DOHH2 (cell line): ENCODE measurements around the gene ACTG1.

Experiments used
- H3F3A ChIP-seq: fragments of 200-600 bp; sonication (generic), shearing (Covaris generic); 2 replicates; pipeline ENCODE4 v1.6.0; 2016; ENCODE audit warnings: antibody characterized with exemption, mild to moderate bottlenecking; ENCODE audit not compliant: control insufficient read depth, insufficient read depth
- H3K27ac ChIP-seq: fragments of 200-600 bp; sonication (generic); 2 replicates; pipeline ENCODE4 v1.5.1; 2014; ENCODE audit warnings: low read depth, mild to moderate bottlenecking, low read length, moderate library complexity
- H3K27me3 ChIP-seq: fragments of 200-600 bp; sonication (generic); 2 replicates; pipeline ENCODE4 v1.6.1; 2014; ENCODE audit warnings: mild to moderate bottlenecking, low read length, mixed read lengths; ENCODE audit not compliant: control insufficient read depth
- H3K36me3 ChIP-seq: fragments of 200-600 bp; sonication (generic); 2 replicates; pipeline ENCODE4 v1.6.1; 2014; ENCODE audit warnings: mild to moderate bottlenecking, low read length, moderate library complexity, mixed read lengths; ENCODE audit not compliant: control insufficient read depth
- H3K4me1 ChIP-seq: fragments of 200-600 bp; sonication (generic); 2 replicates; pipeline ENCODE4 v1.6.1; 2014; ENCODE audit warnings: mild to moderate bottlenecking, low read length, mixed read lengths; ENCODE audit not compliant: control insufficient read depth
- H3K4me2 ChIP-seq: fragments of 200-600 bp; sonication (generic); 2 replicates; pipeline ENCODE4 v1.6.0; 2014; ENCODE audit warnings: mild to moderate bottlenecking, low read length, moderate library complexity
- H3K4me3 ChIP-seq: fragments of 200-600 bp; sonication (generic); 2 replicates; pipeline ENCODE4 v1.5.1; 2014; ENCODE audit warnings: mild to moderate bottlenecking, low read length, mixed read lengths
- H3K79me2 ChIP-seq: fragments of 200-600 bp; sonication (generic); 2 replicates; pipeline ENCODE4 v1.6.1; 2014; ENCODE audit warnings: mild to moderate bottlenecking, low read length, mixed read lengths; ENCODE audit not compliant: control insufficient read depth
- H3K9me2 ChIP-seq: fragments of 200-600 bp; sonication (generic); replicated peaks from 2 replicates; pipeline ENCODE4 v1.6.1; 2014; ENCODE audit warnings: mild to moderate bottlenecking, low read length, mixed read lengths; ENCODE audit not compliant: control insufficient read depth
- H3K9me3 ChIP-seq: fragments of 200-600 bp; sonication (generic); 2 replicates; pipeline ENCODE4 v1.6.1; 2014; ENCODE audit warnings: antibody characterized with exemption, low read length, mixed read lengths; ENCODE audit not compliant: control insufficient read depth, insufficient read depth
- H4K20me1 ChIP-seq: fragments of 200-600 bp; sonication (generic); 2 replicates; pipeline ENCODE4 v1.6.0; 2014; ENCODE audit warnings: low read depth, mild to moderate bottlenecking, antibody characterized with exemption, low read length, moderate library complexity; ENCODE audit not compliant: control insufficient read depth, insufficient read depth
- CTCF ChIP-seq: fragments of 200-600 bp; sonication (generic); IDR thresholded peaks from one replicate; pipeline ENCODE4 v1.5.1; 2014; ENCODE audit warnings: antibody characterized with exemption, mild to moderate bottlenecking, low read depth, low read length; ENCODE audit not compliant: poor library complexity, severe bottlenecking
- EZH2phosphoT487 ChIP-seq: fragments of 200-600 bp; sonication (generic); IDR thresholded peaks from 2 replicates; pipeline ENCODE4 v1.6.1; 2017; ENCODE audit warnings: borderline replicate concordance, mild to moderate bottlenecking, antibody characterized with exemption, low read length, moderate library complexity, mixed read lengths

The ACTG1 gene

DNA sequence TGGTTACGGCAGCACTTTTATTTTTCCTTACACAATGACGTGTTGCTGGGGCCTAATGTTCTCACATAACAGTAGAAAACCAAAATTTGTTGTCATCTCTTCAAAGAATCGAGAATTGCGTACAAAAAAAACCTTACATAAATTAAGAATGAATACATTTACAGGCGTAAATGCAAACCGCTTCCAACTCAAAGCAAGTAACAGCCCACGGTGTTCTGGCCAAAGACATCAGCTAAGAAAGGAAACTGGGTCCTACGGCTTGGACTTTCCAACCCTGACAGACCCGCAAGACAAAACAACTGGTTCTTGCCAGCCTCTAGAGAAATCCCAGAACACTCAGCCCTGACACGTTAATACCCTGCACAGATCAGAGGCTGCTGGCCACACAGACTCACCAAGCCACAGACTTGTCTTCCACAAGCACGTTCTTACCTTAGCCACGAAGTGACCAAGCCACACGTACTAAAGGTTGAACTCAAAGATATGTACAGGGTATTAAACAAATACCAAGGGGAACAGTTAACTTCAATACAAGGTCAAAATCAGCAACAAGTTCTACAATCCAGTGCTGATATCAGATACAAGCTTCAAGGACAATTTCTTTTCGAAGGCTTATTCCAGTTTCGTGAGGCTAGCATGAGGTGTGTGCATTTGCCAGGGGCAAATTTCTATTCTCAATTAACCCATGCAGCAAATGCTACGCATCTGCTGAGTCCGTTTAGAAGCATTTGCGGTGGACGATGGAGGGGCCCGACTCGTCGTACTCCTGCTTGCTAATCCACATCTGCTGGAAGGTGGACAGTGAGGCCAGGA is 2.4 kb downstream of the ACTG1 start:
- H3K27ac ChIP-seq: peak overlapping the region; percentile 85
- peak overlapping the region; percentile 91 for H3K4me2 ChIP-seq
- H3K79me2 ChIP-seq: peaks cover 42% of the 10 kb centered on the region
- H3K4me3 ChIP-seq: peak overlapping the region; percentile 93
- no peaks in the 10 kb centered on the region for H3K9me3 ChIP-seq
- no peaks in the 10 kb centered on the region for H3K9me2 ChIP-seq
- no peaks in the 10 kb centered on the region for H3K27me3 ChIP-seq
- H3K4me1 ChIP-seq: peaks cover 39% of the 10 kb centered on the region
- peaks cover 43% of the 10 kb centered on the region for H3K36me3 ChIP-seq
- peaks cover 64% of the 10 kb centered on the region for H3F3A ChIP-seq
- peaks cover 31% of the 10 kb centered on the region for H4K20me1 ChIP-seq
- TF ChIP-seq CTCF (no peak), EZH2phosphoT487 (no peak)

GRCh38 chr17:81509207-81509971 is 3.2 kb downstream of the ACTG1 start:
- no peaks in the 10 kb centered on the region for H3K9me3 ChIP-seq
- TF ChIP-seq CTCF (no peak), EZH2phosphoT487 (no peak)
- H3K9me2 ChIP-seq: no peaks in the 10 kb centered on the region
- peak overlapping the region; percentile 85; the same call in 1 of the 2 replicates for H3K27ac ChIP-seq
- H3K36me3 ChIP-seq: peaks cover 43% of the 10 kb centered on the region
- peaks cover 31% of the 10 kb centered on the region for H4K20me1 ChIP-seq
- H3K4me1 ChIP-seq: peaks cover 39% of the 10 kb centered on the region
- H3K79me2 ChIP-seq: peaks cover 40% of the 10 kb centered on the region
- peaks cover 2% of the 10 kb centered on the region; the same call in 1 of the 2 replicates for H3K27me3 ChIP-seq
- H3K4me2 ChIP-seq: peak overlapping the region; percentile 91
- peaks cover 61% of the 10 kb centered on the region for H3F3A ChIP-seq
- peak overlapping the region; percentile 93 for H3K4me3 ChIP-seq

GRCh38 chr17:81508639-81509206 is 3.9 kb downstream of the ACTG1 start:
- Histone ChIP-seq H3K9me2 (no peaks in the 10 kb centered on the region), H3K4me2 (peak overlapping the region; percentile 91), H3F3A (peaks cover 54% of the 10 kb centered on the region), H3K9me3 (no peaks in the 10 kb centered on the region), H3K4me3 (peak overlapping the region; percentile 93), H4K20me1 (peaks cover 31% of the 10 kb centered on the region), H3K36me3 (peaks cover 43% of the 10 kb centered on the region), H3K79me2 (peaks cover 40% of the 10 kb centered on the region), H3K27ac (no peak overlapping the region; the same call in 1 of the 2 replicates), H3K4me1 (peaks cover 33% of the 10 kb centered on the region), H3K27me3 (peaks cover 2% of the 10 kb centered on the region; the same call in 1 of the 2 replicates)
- TF ChIP-seq CTCF: no peak
- no peak for TF ChIP-seq EZH2phosphoT487
